Measurements from ENCODE around the gene SPAG16.

Gene SPAG16

GRCh38 chr2:214019229-214019972, 735.1 kb downstream of the SPAG16 start:
- in situ Hi-C loops (cut with MboI; ENCODE audit: low pct_unique_long_range_greater_than_20kb, low sequenced_read_pairs, unreplicated experiment) = no loop called here
- TF ChIP-seq, protein P1, sequence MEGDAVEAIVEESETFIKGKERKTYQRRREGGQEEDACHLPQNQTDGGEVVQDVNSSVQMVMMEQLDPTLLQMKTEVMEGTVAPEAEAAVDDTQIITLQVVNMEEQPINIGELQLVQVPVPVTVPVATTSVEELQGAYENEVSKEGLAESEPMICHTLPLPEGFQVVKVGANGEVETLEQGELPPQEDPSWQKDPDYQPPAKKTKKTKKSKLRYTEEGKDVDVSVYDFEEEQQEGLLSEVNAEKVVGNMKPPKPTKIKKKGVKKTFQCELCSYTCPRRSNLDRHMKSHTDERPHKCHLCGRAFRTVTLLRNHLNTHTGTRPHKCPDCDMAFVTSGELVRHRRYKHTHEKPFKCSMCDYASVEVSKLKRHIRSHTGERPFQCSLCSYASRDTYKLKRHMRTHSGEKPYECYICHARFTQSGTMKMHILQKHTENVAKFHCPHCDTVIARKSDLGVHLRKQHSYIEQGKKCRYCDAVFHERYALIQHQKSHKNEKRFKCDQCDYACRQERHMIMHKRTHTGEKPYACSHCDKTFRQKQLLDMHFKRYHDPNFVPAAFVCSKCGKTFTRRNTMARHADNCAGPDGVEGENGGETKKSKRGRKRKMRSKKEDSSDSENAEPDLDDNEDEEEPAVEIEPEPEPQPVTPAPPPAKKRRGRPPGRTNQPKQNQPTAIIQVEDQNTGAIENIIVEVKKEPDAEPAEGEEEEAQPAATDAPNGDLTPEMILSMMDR (IDR thresholded peaks at IDR 0.05; ENCODE audit: extremely low read depth, insufficient read depth, missing control alignments) = no peak
- DNase-seq (ENCODE audit: low spot score) = no peak

- in situ Hi-C loops (cut with MboI; ENCODE audit: low pct_unique_long_range_greater_than_20kb, low sequenced_read_pairs, unreplicated experiment) = no loop called here
- TF ChIP-seq, protein P1 (IDR thresholded peaks at IDR 0.05; ENCODE audit: extremely low read depth, insufficient read depth, missing control alignments) = no peak
- no peak for DNase-seq (ENCODE audit: low spot score)
Measured at GRCh38 chr2:214019973-214020345, 735.7 kb downstream of the SPAG16 start.

GRCh38 chr2:214029190-214029589, 744.9 kb downstream of the SPAG16 start:
- in situ Hi-C loops (cut with MboI; ENCODE audit: low pct_unique_long_range_greater_than_20kb, low sequenced_read_pairs, unreplicated experiment) = no loop called here
- TF ChIP-seq, protein P1 (IDR thresholded peaks at IDR 0.05; ENCODE audit: extremely low read depth, insufficient read depth, missing control alignments) = no peak
- no peak for DNase-seq (ENCODE audit: low spot score)

DNA sequence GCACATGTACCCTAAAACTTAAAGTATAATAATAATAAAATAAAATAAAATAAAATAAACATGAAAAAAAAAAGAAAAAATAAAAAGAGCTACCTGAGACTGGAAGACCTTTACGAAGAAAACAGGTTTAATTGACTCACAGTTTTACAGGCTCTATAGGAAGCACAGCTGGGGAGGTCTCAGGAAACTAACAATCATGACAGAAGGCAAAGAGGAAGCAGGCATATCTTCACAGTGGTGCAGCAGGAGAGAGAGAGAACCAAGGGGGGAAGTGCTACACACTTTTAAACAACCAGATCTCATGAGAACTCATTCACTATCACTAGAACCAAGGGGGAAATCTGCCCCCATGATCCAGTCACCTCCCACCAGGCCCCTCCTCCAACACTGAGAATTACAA, 747.3 kb downstream of the SPAG16 start:
- in situ Hi-C loops (cut with MboI; ENCODE audit: low pct_unique_long_range_greater_than_20kb, low sequenced_read_pairs, unreplicated experiment) = no loop called here
- TF ChIP-seq, protein P1 (IDR thresholded peaks at IDR 0.05; ENCODE audit: extremely low read depth, insufficient read depth, missing control alignments) = no peak
- DNase-seq (ENCODE audit: low spot score) = no peak

- TF ChIP-seq, protein P1 (IDR thresholded peaks at IDR 0.05; ENCODE audit: extremely low read depth, insufficient read depth, missing control alignments) = no peak
- in situ Hi-C loops (cut with MboI; ENCODE audit: low pct_unique_long_range_greater_than_20kb, low sequenced_read_pairs, unreplicated experiment) = no loop called here
- no peak for DNase-seq (ENCODE audit: low spot score)
Measured at GRCh38 chr2:214034417-214034816, 750.2 kb downstream of the SPAG16 start.

- in situ Hi-C loops (cut with MboI; ENCODE audit: low pct_unique_long_range_greater_than_20kb, low sequenced_read_pairs, unreplicated experiment) = no loop called here
- TF ChIP-seq, protein P1 (IDR thresholded peaks at IDR 0.05; ENCODE audit: extremely low read depth, insufficient read depth, missing control alignments) = no peak
- no peak for DNase-seq (ENCODE audit: low spot score)
Measured at GRCh38 chr2:214035091-214035852, 751.0 kb downstream of the SPAG16 start.

All from GM13977 (cell line).